Globus pallidus (tissue), 1 donor: ENCODE measurements around the gene FPR2.
"Not testable (repeated sequence)": the region's sequence is repeated elsewhere in the genome, so short reads cannot be mapped to it uniquely, and the experiment has no call there.

Source experiments
- DNase-seq: peaks from one replicate; pipeline ENCODE4 v3.0.0-alpha.2; 2015; ENCODE audit warnings: low spot score

FPR2 gene

GRCh38 chr19:51784109-51784785 lies 23.3 kb downstream of the FPR2 start:
- DNase-seq = no peak

GRCh38 chr19:51784922-51785690 lies 24.1 kb downstream of the FPR2 start:
- peak; percentile 45 for DNase-seq

- DNase-seq = peak; percentile 33
Measured at GRCh38 chr19:51786646-51787494, 25.9 kb downstream of the FPR2 start.

DNA sequence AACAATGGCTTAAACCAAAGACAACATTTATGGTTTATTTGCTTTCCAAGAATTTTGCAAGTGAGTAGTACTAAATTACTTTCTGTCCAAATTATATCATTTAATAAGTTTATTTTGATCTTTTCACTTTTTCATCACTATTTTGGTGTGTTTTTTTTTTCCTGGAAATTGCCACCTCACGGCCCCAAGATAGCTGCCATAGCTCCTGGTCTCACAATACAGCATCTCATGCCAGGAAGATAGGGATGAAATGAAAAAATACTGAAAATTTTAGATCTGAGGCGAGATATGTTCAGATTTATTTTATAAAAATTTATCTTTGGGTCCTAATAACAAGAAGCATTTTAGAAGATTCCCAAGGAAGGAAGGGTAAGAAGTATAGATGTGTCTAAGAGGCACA lies 27.0 kb downstream of the FPR2 start:
- no peak for DNase-seq

GRCh38 chr19:51789061-51789795 lies 28.2 kb downstream of the FPR2 start:
- DNase-seq = no peak

DNA sequence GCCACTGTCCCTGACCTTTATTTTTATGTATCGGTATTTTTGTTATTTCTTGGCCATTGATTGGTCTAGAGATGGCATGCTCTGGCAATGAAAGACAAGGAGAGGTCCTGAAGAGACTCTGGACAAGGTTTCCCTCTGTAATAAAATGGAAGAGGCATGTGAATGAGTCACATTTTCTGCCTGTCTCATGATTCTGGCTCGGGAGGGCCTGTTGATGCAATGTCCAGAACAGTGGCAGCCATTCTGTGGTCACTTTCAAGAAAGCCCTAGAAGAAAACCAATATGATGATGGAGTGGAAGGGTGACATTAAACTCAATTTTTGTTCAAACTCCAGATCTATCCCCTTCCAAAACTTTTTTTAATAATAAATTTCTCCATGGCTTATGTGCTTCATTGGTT lies 32.0 kb downstream of the FPR2 start:
- DNase-seq = no peak

GRCh38 chr19:51793994-51794393 lies 33.0 kb downstream of the FPR2 start:
- no peak for DNase-seq

GRCh38 chr19:51794885-51795490 lies 34.0 kb downstream of the FPR2 start, which contains the start of gene FPR3:
FPR3 (plus strand) TSS chr19:51795157; CDS start chr19:51823749, 28,592 bp downstream.
- DNase-seq = no peak

GRCh38 chr19:51796195-51796679 lies 35.3 kb downstream of the FPR2 start:
- no peak for DNase-seq

DNA sequence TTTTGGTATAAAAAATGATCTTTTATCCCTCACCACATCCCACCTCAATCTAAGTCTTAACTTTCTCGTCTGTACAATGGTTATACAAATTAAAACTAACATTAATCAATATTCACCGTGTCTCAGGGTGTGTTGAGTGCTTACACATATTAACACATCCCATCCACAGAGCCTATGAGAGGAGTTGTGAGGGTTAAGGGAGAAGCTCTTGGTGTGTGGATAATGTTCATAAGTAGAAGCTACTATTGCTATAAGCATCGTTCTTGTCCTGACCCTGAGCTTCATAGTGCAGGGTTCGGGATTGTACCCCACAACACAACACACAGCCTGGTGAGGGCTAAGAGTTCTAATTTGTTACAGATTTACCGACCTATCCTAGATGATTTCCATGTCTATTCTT lies 36.5 kb downstream of the FPR2 start:
- no peak for DNase-seq

DNA sequence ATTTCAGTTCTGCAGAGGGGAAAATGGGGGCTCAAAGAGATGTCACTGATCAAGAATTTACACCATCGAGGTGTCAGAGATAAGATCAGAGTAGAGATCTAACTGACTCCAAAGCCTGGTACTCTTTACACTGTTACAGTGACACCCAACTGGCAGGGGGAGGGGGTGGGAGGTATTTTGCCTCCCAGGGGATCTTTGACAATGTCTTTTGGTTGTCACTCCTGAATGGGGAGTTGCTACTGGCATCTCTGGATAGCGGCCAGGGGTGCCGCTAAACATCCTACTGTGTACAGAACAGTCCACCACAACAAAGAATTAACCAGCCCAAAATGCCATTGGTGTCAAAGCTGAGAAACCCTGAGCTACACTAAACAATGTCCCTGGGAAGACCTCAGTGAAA lies 37.1 kb downstream of the FPR2 start:
- no peak for DNase-seq

- peak; percentile 66 for DNase-seq
Measured at GRCh38 chr19:51799034-51799773, 38.2 kb downstream of the FPR2 start.

- DNase-seq = no peak
Measured at GRCh38 chr19:51799774-51800472, 38.9 kb downstream of the FPR2 start.

- DNase-seq = no peak
Measured at GRCh38 chr19:51800473-51801244, 39.7 kb downstream of the FPR2 start.

GRCh38 chr19:51802775-51803174 lies 41.8 kb downstream of the FPR2 start:
- no peak for DNase-seq

GRCh38 chr19:51803519-51803918 lies 42.5 kb downstream of the FPR2 start:
- no peak for DNase-seq

GRCh38 chr19:51803967-51804366 lies 43.0 kb downstream of the FPR2 start:
- no peak for DNase-seq

- DNase-seq = not testable (repeated sequence)
Measured at GRCh38 chr19:51804789-51805188, 43.8 kb downstream of the FPR2 start.

- DNase-seq = not testable (repeated sequence)
Measured at GRCh38 chr19:51805396-51805795, 44.4 kb downstream of the FPR2 start.
